Stimulated activated CD4-positive, alpha-beta T cell treated with anti-CD3 and anti-CD28 coated beads, Interleukin-15, amount 100 ng/mL, for 1 hour (primary cell): Measurements from ENCODE around the gene PUM2.
"Not testable (repeated sequence)": the region's sequence is repeated elsewhere in the genome, so short reads cannot be mapped to it uniquely, and the experiment has no call there.

Experiments used
- DNase-seq, 2 donors: peaks; one replicate each; pipeline ENCODE4 v3.0.0-alpha.2; 2020; ENCODE audit warnings: low read depth in 1 of 2, low spot score in 1 of 2

The PUM2 gene

GRCh38 chr2:20371323-20372025 is 20.8 kb upstream of the PUM2 start:
- DNase-seq: no peak

GRCh38 chr2:20370191-20370590 is 19.5 kb upstream of the PUM2 start:
- no peak for DNase-seq

GRCh38 chr2:20369366-20369765 is 18.7 kb upstream of the PUM2 start:
- no peak for DNase-seq

GRCh38 chr2:20368706-20369105 is 18.1 kb upstream of the PUM2 start:
- no peak for DNase-seq

- not testable (repeated sequence) for DNase-seq
Measured at GRCh38 chr2:20367929-20368328, 17.3 kb upstream of the PUM2 start.

- no peak for DNase-seq
Measured at GRCh38 chr2:20366672-20367116, 16.1 kb upstream of the PUM2 start.

GRCh38 chr2:20365249-20365817 is 14.7 kb upstream of the PUM2 start:
- DNase-seq: no peak

GRCh38 chr2:20363578-20363977 is 12.9 kb upstream of the PUM2 start:
- DNase-seq: no peak

GRCh38 chr2:20362701-20363435 is 12.2 kb upstream of the PUM2 start:
- no peak for DNase-seq

GRCh38 chr2:20361893-20362292 is 11.2 kb upstream of the PUM2 start:
- DNase-seq: no peak

- DNase-seq: no peak
Measured at GRCh38 chr2:20359096-20359495, 8.5 kb upstream of the PUM2 start.

- no peak for DNase-seq
Measured at GRCh38 chr2:20357638-20358389, 7.2 kb upstream of the PUM2 start.

GRCh38 chr2:20356042-20356441 is 5.4 kb upstream of the PUM2 start:
- DNase-seq: no peak

GRCh38 chr2:20355131-20355530 is 4.5 kb upstream of the PUM2 start:
- DNase-seq: no peak

- no peak for DNase-seq
Measured at GRCh38 chr2:20353241-20353992, 2.8 kb upstream of the PUM2 start.

- DNase-seq: no peak
Measured at GRCh38 chr2:20352581-20353216, 2.1 kb upstream of the PUM2 start.

- no peak for DNase-seq
Measured at GRCh38 chr2:20352230-20352578, 1.6 kb upstream of the PUM2 start.

- no peak for DNase-seq
Measured at GRCh38 chr2:20351555-20352229, 1.0 kb upstream of the PUM2 start.

- DNase-seq: peak in 1 of 2 donors; percentile 44
Measured at GRCh38 chr2:20350041-20350712, 467 bp downstream of the PUM2 start.
